GM18511 (cell line): ENCODE measurements around the gene KPNA1.

Experiments
- ATAC-seq: cut with Tn5 transposase; IDR thresholded peaks from one replicate; pipeline ENCODE4 v1.9.1; 2021; ENCODE audit warnings: mild to moderate bottlenecking, moderate library complexity; ENCODE audit not compliant: unreplicated experiment

The KPNA1 gene

DNA sequence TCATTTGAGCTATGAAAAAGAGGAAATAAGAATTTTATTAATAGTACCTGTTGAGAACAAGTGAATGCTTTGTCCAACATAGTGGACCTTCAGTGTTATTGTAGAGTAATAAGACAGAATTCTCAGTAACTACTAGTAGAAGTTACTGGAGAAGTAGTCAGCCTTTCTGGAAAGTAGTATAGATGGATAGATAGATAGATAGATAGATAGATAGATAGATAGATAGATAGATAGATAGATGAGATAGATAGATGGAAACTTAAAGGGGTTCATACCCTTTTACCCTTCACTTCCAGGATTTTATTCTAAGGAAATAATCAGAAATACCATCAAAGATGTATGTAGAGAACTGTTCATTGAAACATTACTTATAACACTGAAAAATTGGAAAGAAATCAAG lies 125.5 kb downstream of the KPNA1 start:
- no peak for ATAC-seq

DNA sequence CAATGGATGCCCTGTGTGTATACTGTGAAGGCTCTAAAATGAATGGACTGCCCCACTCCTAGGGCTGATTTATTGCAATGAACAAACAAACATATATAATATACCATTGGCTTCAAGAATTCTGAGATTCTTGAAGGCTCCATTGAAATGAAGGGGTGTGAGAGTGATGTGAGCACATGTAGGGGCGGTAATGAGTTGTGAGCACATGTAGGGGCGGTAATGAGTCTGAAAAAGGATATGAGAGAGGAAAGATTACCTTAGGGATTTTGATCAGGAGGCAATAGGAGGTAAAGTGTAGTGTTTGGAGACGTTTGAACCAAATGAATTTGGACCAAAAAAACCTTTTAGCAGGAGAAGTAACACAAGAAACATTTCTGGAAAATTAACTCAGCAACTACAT lies 127.0 kb downstream of the KPNA1 start:
- no peak for ATAC-seq

DNA sequence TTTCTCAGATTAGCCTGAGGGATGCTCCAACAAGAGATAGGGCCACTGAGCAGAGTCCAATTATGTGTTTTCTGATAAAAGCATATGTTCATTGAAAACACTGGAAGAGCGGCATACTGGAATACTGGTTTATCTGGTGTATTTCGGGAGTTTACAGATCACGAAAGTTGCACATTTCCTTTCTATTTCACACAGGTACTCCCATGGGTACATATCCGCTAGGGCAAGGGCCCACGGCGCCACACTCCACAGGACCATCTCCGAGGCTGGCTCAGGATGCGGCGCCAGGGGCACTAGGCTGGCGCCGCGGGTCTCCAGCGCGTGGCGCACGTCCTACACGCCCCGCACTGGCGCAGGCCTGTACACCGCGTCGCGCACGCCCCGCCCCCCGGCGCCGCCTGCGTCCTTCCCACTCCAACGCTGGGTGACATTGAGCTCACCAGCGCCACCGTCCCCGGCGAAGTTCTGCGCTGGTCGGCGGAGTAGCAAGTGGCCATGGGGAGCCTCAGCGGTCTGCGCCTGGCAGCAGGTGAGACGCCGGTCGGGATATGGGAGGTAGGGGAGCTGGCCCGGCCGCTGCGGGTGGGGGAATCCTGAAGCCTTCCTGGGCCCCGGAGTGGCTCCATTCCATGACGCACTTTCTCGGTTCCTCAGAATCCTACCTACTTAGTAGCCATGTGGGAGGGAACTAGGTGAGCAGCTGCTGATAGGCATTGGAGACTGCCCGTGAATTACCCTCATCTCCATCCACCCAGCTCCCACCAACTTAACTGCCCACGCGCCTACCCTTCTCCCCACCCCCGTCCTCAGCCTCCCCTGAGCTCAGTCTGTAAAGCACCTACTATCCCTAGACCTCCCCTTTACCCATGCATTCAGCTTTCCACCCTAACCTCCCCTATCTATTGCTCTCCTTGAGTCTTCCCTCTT lies 130.7 kb downstream of the KPNA1 start, which contains the start of gene FAM162A:
TSS of gene FAM162A (plus strand) at position 412 of the 927 bp plus-strand sequence. CDS start at position 496, 84 bp downstream.
- peak; percentile 89 for ATAC-seq

- peak; percentile 47 for ATAC-seq
These were observed 131.7 kb downstream of the KPNA1 start, which contains the start of gene MIX23 for GRCh38 chr3:122382888-122383666. MIX23 (minus strand) TSS chr3:122383231; CDS start chr3:122383224, 7 bp downstream.

DNA sequence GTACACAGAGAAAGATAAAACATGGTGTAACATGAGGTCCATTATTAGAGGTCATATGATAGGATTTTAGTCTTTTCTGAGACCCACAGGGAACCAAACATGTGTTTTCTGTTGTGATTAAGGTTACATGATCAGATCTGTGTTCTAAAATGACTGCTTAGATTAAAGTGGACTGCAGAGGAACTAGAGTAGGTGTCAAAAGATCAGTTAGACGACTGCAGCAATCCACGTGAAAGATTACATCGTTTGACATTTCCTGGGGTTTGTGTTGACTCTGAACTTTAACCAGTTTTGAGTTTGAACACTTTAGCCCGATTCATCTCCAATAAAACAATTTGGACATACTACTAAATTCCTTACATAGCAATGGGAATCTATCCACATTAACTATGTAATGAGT lies 136.8 kb downstream of the KPNA1 start:
- ATAC-seq, result no peak

- ATAC-seq, result no peak
These were observed 140.7 kb downstream of the KPNA1 start for GRCh38 chr3:122374034-122374433.
